ENCODE results near the gene GSTM3. TPM values are rescaled to one million over a fixed set of nuclear protein-coding genes. Genes with fewer than 3 reads are reported as not detected.

Gene GSTM3
- total and polyA plus RNA-seq, 2 of the 13 experiments (the other 11 are each of a cell fraction or from before 2014, with no cell fraction given), result 127 to 142 TPM

- TF ChIP-seq ZBTB1 (CRISPR knock-in tag; IDR thresholded peaks at IDR 0.05; ENCODE audit: borderline replicate concordance), result no peak
- no peak for TF ChIP-seq ZKSCAN5 (CRISPR knock-in tag; IDR thresholded peaks at IDR 0.05)
- TF ChIP-seq FLYWCH1 (CRISPR knock-in tag; IDR thresholded peaks at IDR 0.05), result no peak
- TF ChIP-seq AFF4 (CRISPR knock-in tag; IDR thresholded peaks at IDR 0.05), result no peak
- no peak for TF ChIP-seq SP1 (IDR thresholded peaks at IDR 0.05)
- peak; percentile 66 for TF ChIP-seq SP1 (CRISPR knock-in tag; IDR thresholded peaks at IDR 0.05)
- peak; percentile 27 for TF ChIP-seq ZFYVE20 (CRISPR knock-in tag; IDR thresholded peaks at IDR 0.05; ENCODE audit: borderline replicate concordance, low read depth)
- TF ChIP-seq FOSL1 (CRISPR knock-in tag; IDR thresholded peaks at IDR 0.05; ENCODE audit: borderline replicate concordance), result no peak
- TF ChIP-seq NR2F6 (IDR thresholded peaks at IDR 0.05), result no peak
- TF ChIP-seq NR2F6 (CRISPR knock-in tag; IDR thresholded peaks at IDR 0.05), result no peak
- TF ChIP-seq PHF21A (CRISPR knock-in tag; IDR thresholded peaks at IDR 0.05), result no peak
- no peak for TF ChIP-seq ZNF775 (CRISPR knock-in tag; IDR thresholded peaks at IDR 0.05; ENCODE audit: borderline replicate concordance)
- TF ChIP-seq TFE3 (CRISPR knock-in tag; IDR thresholded peaks at IDR 0.05), result peak; percentile 27; the same call in 1 of the 2 replicates
- no peak for TF ChIP-seq TAF15 (IDR thresholded peaks at IDR 0.05; ENCODE audit: low read depth, low read length, poor library complexity, severe bottlenecking)
- TF ChIP-seq SMYD3 (CRISPR knock-in tag; IDR thresholded peaks at IDR 0.05), result no peak
- TF ChIP-seq AHR (CRISPR knock-in tag; IDR thresholded peaks at IDR 0.05), result no peak
- TF ChIP-seq ELF3 (CRISPR knock-in tag; IDR thresholded peaks at IDR 0.05), result peak; percentile 35; the same call in 1 of the 2 replicates
- no peak for TF ChIP-seq CBX1 (IDR thresholded peaks at IDR 0.05; ENCODE audit: low read depth)
- TF ChIP-seq ZNF274 (CRISPR knock-in tag; IDR thresholded peaks at IDR 0.05), result no peak; the same call in 1 of the 2 replicates
- TF ChIP-seq HDAC1 (CRISPR knock-in tag; IDR thresholded peaks at IDR 0.05), result peak; percentile 63; the same call in 1 of the 2 replicates
- TF ChIP-seq ZNF503 (CRISPR knock-in tag; IDR thresholded peaks at IDR 0.05), result no peak
- no peak for TF ChIP-seq ZNF33B (CRISPR knock-in tag; IDR thresholded peaks at IDR 0.05)
- no peak for TF ChIP-seq ZNF878 (CRISPR knock-in tag; IDR thresholded peaks at IDR 0.05)
- peak; percentile 68; the same call in 1 of the 2 replicates for TF ChIP-seq ZNF788 (CRISPR knock-in tag; IDR thresholded peaks at IDR 0.05; ENCODE audit: borderline replicate concordance)
- no peak for TF ChIP-seq ZNF549 (CRISPR knock-in tag; IDR thresholded peaks at IDR 0.05)
- peak; percentile 81 for TF ChIP-seq ZNF224 (CRISPR knock-in tag; IDR thresholded peaks at IDR 0.05)
These were observed 862 bp downstream of the GSTM3 start (continued) for GRCh38 chr1:109739738-109740614.

Data from HepG2 (cell line).